HepG2 (cell line): ENCODE measurements around the gene PREX1. TPM values are rescaled to one million over a fixed set of nuclear protein-coding genes. Genes with fewer than 3 reads are reported as not detected.

ENCODE experiments used
- ATAC-seq: fragments of 200-7000 bp; cut with Tn5 transposase; 3 replicates; pipeline ENCODE4 v1.9.1; 2020; ENCODE audit warnings: mild to moderate bottlenecking, moderate library complexity
- BruUV-seq: library from RNA; stranded (reverse); fragments of 400-500 nt; replicated peaks from 2 replicates; lab custom pipeline; 2021; lab: Mats Ljungman, UMichigan
- CTCF ChIA-PET: fragments of 300-600 bp; formaldehyde crosslinking; extraction: SDS; loops from one replicate; lab custom pipeline; 2021; ENCODE audit warnings: low total read pairs, inconsistent platforms, low intra/inter-chr PET ratio; lab: Yijun Ruan, JAX
- POLR2A ChIA-PET: fragments of 350-600 bp; sonication (Branson Sonifier 250); formaldehyde crosslinking; loops from one replicate; lab custom pipeline; 2020; ENCODE audit warnings: antibody characterized with exemption, inconsistent platforms; lab: Yijun Ruan, JAX
- DNase-seq: peaks from one replicate; pipeline ENCODE4 v3.0.0-alpha.2; 2015; ENCODE audit warnings: low spot score
- FAIRE-seq: peaks from 3 replicates; lab custom pipeline; 2011; peaks lifted over from hg19 to GRCh38; lab: Jason Lieb, UNC
- H2AFZ ChIP-seq: one replicate; pipeline ENCODE4 v1.6.1; 2011; ENCODE audit warnings: low read length, inconsistent platforms
- H3K27ac ChIP-seq: fragments of 300-600 bp; 3 replicates; pipeline ENCODE4 v1.8.0; 2011; ENCODE audit warnings: mixed run types, mild to moderate bottlenecking, mixed read lengths, low read length, inconsistent platforms; ENCODE audit not compliant: insufficient read depth; ENCODE audit errors: extremely low read length
- H3K27me3 ChIP-seq, 2 experiments: fragments of 200-600 bp in 1 of 2; 2 replicates in 1 of 2; 3 replicates in 1 of 2; pipeline versions ENCODE4 v1.6.0 to v1.8.0; 2011; ENCODE audit warnings: low read length in 2 of 2, mild to moderate bottlenecking in 2 of 2, moderate library complexity in 2 of 2, inconsistent platforms in 1 of 2; ENCODE audit not compliant: insufficient read depth in 2 of 2, control insufficient read depth in 1 of 2
- H3K36me3 ChIP-seq, 2 experiments: fragments of 200-600 bp in 1 of 2; replicated peaks in 1 of 2; 2 replicates in 1 of 2; 3 replicates in 1 of 2; pipeline versions ENCODE4 v1.5.1 to v1.8.0; 2011; ENCODE audit warnings: low read length in 2 of 2, inconsistent platforms in 1 of 2; ENCODE audit not compliant: insufficient read depth in 2 of 2, control insufficient read depth in 1 of 2
- H3K4me1 ChIP-seq: 2 replicates; pipeline ENCODE4 v1.5.1; 2012; ENCODE audit warnings: low read length, inconsistent platforms; ENCODE audit not compliant: insufficient read depth
- H3K4me2 ChIP-seq: 2 replicates; pipeline ENCODE4 v1.6.0; 2011; ENCODE audit warnings: low read depth, low read length, inconsistent platforms
- H3K4me3 ChIP-seq, 3 experiments: fragments of 200-600 bp in 1 of 3; sonication (generic), shearing (Covaris generic) in 1 of 3; replicated peaks in 1 of 3; 2 replicates each; pipeline ENCODE4 v1.5.1; 2011 to 2016; ENCODE audit warnings: low read length in 3 of 3, inconsistent platforms in 2 of 3, low read depth in 2 of 3, mild to moderate bottlenecking in 2 of 3, control low read depth in 1 of 3, mixed read lengths in 1 of 3; ENCODE audit not compliant: insufficient read depth in 1 of 3
- H3K79me2 ChIP-seq: one replicate; pipeline ENCODE4 v1.6.1; 2011; ENCODE audit warnings: low read length, inconsistent platforms; ENCODE audit not compliant: insufficient read depth
- H3K9ac ChIP-seq: 2 replicates; pipeline ENCODE4 v1.6.0; 2011; ENCODE audit warnings: mild to moderate bottlenecking, low read depth, low read length, inconsistent platforms; ENCODE audit not compliant: insufficient read depth
- H3K9me3 ChIP-seq: 2 replicates; pipeline ENCODE4 v1.5.1; 2012; ENCODE audit warnings: mild to moderate bottlenecking, low read length
- H4K20me1 ChIP-seq: 2 replicates; pipeline ENCODE4 v1.6.0; 2011; ENCODE audit warnings: inconsistent platforms, mild to moderate bottlenecking, low read length, moderate library complexity; ENCODE audit not compliant: insufficient read depth
- ATF7 ChIP-seq, 2 experiments: fragments of 450-650 bp in 1 of 2; sonication (generic) in 1 of 2; formaldehyde crosslinking in 1 of 2; IDR thresholded peaks; 2 replicates each; pipeline versions ENCODE4 v1.4.0 to v1.6.1; 2016 to 2020; ENCODE audit warnings: antibody characterized with exemption in 1 of 2, mild to moderate bottlenecking in 1 of 2, missing genetic modification reagents in 1 of 2
- BRD4 ChIP-seq: sonication (generic); formaldehyde crosslinking; IDR thresholded peaks from 2 replicates; pipeline ENCODE4 v1.4.0; 2020; ENCODE audit warnings: missing genetic modification reagents
- HNRNPL ChIP-seq: fragments of 200-400 bp; formaldehyde crosslinking; IDR thresholded peaks from 2 replicates; pipeline ENCODE4 v1.6.1; 2017; ENCODE audit warnings: mild to moderate bottlenecking, low read depth, low read length
- MYPOP ChIP-seq: sonication (generic); formaldehyde crosslinking; IDR thresholded peaks from 2 replicates; pipeline ENCODE4 v1.8.1; 2023; ENCODE audit warnings: mild to moderate bottlenecking, moderate library complexity, missing genetic modification reagents
- TFAP4 ChIP-seq: sonication (generic); IDR thresholded peaks from 2 replicates; pipeline ENCODE4 v1.6.1; 2016; ENCODE audit warnings: low read depth, borderline replicate concordance
- ZNF687 ChIP-seq: sonication (generic); formaldehyde crosslinking; IDR thresholded peaks from 2 replicates; pipeline ENCODE4 v1.5.1; 2020; ENCODE audit warnings: mild to moderate bottlenecking, missing genetic modification reagents, moderate library complexity
- WGBS: methylation state at CpG from one replicate; pipeline ENCODE4 v1.1.6; 2017; ENCODE audit warnings: low lambda C conversion rate; 5-methylcytosine and 5-hydroxymethylcytosine counted together
- in situ Hi-C: cut with HindIII; loops from 2 replicates; pipeline ENCODE4 v1.10.0; 2017; ENCODE audit warnings: low pct_unique_long_range_greater_than_20kb; ENCODE audit not compliant: extremely low pct_ligation_motif_present
- intact Hi-C: fragments of 100-400 bp; cut with micrococcal nuclease; formaldehyde crosslinking; loops from one replicate; pipeline ENCODE4 v1.10.0; 2022; ENCODE audit not compliant: unreplicated experiment
- polyA plus RNA-seq, 8 experiments: library from polyadenylated mRNA; depleted of rRNA in 3 of 8; stranded (reverse) in 7 of 8; unstranded in 1 of 8; fragments of >200 nt; fragmentation: Illumina TruSeq in 4 of 8; extraction: Trizol in 4 of 8; gene quantifications; 2 replicates each; pipeline versions ENCODE4 v1.2.1 to v1.2.3, GENCODE V29; 2011 to 2016; ENCODE audit warnings: low read depth in 4 of 8, missing spikeins in 1 of 8, mixed read lengths in 1 of 8; ENCODE audit not compliant: insufficient read depth in 1 of 8
- total RNA-seq, 5 experiments: library from RNA; depleted of rRNA; stranded (reverse); fragments of >200 nt; fragmentation: Illumina TruSeq; extraction: Trizol; gene quantifications; 2 replicates each; pipeline ENCODE4 v1.2.3, GENCODE V29; 2016; ENCODE audit warnings: low read depth in 1 of 5
- TF ChIP-seq, protein P1 (sequence below): sonication (generic); formaldehyde crosslinking; IDR thresholded peaks from one replicate; pipeline ENCODE4 v1.5.1; 2020; ENCODE audit warnings: mild to moderate bottlenecking, missing genetic modification reagents; ENCODE audit errors: not compliant biosample characterization

The PREX1 gene
- total and polyA plus RNA-seq, 2 of the 13 experiments (the other 11 are each of a cell fraction or from before 2014, with no cell fraction given): 0.02 to 0.04 TPM

DNA sequence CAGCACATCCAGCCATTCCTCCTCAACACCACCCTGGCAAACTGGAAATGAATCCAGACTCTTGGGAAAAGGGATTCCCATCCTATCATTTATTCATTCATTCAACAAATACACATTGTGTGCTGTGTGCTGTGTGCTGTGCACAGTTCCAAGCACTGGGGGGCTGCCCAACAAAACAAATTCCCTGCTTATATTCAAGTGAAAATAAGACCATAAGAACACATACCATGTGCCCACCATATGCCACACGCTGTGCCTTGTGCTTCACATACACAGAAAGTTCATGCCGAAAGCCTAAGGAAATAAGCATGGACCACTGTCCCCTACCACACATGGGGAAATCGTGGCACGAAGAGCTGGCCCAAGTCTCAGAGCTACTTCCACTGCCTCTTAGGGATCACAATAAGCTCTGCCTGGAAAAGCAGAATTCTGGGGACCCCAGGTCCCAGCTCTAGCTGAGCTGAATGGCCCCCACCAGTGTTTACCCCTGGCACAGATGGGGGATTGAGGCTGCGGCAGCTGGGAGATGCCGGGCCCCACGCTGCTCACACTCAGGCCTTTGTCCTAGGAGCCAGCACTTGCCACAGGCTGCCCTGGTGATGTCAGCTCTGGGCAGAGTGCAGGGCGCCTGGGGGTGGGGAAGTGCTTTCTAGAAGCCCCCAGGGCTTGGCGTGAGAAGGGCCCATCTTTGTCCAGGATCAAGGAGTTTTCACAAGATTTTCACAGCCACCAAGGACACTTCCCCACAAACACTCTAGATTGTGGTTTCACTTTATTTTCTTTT is 99.6 kb downstream of the PREX1 start:
- H3K9me3 ChIP-seq: no peaks in the 10 kb centered on the region
- no peak overlapping the region for H3K4me2 ChIP-seq
- H3K27ac ChIP-seq: no peak overlapping the region
- CTCF ChIA-PET: no interaction called here
- H3K9ac ChIP-seq: no peak overlapping the region
- POLR2A ChIA-PET: no interaction called here
- WGBS: 33% methylated on average over 9 of the region's 9 CpGs
- H3K4me3 ChIP-seq: no peak overlapping the region
- no peaks in the 10 kb centered on the region for H3K36me3 ChIP-seq
- in situ Hi-C loops (no loop called here), intact Hi-C loops (no loop called here)
- H3K79me2 ChIP-seq: no peaks in the 10 kb centered on the region
- DNase-seq (no peak), FAIRE-seq (no peak), ATAC-seq (no peak)
- H3K4me1 ChIP-seq: peaks cover 12% of the 10 kb centered on the region
- BruUV-seq: no TSS peak
- H4K20me1 ChIP-seq: no peaks in the 10 kb centered on the region
- no peak overlapping the region for H2AFZ ChIP-seq
- H3K27me3 ChIP-seq: peaks cover 0 to 11% of the 10 kb centered on the region in 2 experiments; a peak in 2 of 5 replicates
- TF ChIP-seq, protein P1, sequence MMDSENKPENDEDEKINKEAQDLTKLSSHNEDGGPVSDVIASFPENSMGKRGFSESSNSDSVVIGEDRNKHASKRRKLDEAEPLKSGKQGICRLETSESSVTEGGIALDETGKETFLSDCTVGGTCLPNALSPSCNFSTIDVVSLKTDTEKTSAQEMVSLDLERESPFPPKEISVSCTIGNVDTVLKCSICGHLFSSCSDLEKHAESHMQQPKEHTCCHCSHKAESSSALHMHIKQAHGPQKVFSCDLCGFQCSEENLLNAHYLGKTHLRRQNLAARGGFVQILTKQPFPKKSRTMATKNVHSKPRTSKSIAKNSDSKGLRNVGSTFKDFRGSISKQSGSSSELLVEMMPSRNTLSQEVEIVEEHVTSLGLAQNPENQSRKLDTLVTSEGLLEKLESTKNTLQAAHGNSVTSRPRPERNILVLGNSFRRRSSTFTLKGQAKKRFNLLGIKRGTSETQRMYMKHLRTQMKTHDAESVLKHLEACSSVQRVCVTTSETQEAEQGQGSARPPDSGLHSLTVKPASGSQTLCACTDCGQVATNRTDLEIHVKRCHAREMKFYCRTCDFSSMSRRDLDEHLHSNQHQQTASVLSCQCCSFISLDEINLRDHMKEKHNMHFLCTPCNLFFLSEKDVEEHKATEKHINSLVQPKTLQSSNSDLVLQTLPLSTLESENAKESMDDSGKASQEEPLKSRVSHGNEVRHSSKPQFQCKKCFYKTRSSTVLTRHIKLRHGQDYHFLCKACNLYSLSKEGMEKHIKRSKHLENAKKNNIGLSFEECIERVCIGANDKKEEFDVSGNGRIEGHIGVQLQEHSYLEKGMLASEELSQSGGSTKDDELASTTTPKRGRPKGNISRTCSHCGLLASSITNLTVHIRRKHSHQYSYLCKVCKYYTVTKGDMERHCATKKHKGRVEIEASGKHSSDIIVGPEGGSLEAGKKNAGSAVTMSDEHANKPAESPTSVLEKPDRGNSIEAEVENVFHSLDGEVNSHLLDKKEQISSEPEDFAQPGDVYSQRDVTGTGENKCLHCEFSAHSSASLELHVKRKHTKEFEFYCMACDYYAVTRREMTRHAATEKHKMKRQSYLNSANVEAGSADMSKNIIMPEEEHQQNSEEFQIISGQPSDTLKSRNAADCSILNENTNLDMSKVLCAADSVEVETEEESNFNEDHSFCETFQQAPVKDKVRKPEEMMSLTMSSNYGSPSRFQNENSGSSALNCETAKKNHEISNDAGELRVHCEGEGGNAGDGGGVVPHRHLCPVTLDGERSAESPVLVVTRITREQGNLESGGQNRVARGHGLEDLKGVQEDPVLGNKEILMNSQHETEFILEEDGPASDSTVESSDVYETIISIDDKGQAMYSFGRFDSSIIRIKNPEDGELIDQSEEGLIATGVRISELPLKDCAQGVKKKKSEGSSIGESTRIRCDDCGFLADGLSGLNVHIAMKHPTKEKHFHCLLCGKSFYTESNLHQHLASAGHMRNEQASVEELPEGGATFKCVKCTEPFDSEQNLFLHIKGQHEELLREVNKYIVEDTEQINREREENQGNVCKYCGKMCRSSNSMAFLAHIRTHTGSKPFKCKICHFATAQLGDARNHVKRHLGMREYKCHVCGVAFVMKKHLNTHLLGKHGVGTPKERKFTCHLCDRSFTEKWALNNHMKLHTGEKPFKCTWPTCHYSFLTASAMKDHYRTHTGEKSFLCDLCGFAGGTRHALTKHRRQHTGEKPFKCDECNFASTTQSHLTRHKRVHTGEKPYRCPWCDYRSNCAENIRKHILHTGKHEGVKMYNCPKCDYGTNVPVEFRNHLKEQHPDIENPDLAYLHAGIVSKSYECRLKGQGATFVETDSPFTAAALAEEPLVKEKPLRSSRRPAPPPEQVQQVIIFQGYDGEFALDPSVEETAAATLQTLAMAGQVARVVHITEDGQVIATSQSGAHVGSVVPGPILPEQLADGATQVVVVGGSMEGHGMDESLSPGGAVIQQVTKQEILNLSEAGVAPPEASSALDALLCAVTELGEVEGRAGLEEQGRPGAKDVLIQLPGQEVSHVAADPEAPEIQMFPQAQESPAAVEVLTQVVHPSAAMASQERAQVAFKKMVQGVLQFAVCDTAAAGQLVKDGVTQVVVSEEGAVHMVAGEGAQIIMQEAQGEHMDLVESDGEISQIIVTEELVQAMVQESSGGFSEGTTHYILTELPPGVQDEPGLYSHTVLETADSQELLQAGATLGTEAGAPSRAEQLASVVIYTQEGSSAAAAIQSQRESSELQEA (CRISPR knock-in tag): no peak
- TF ChIP-seq TFAP4 (0 out of 2 replicates have a peak, but pooled peaks have one; percentile 14), MYPOP (no peak), HNRNPL (peak; percentile 85; the same call in 1 of the 2 replicates), BRD4 (CRISPR knock-in tag) (no peak), ZNF687 (CRISPR knock-in tag) (peak; percentile 30), ATF7 (IDR thresholded peaks at IDR 0.05) (no peak), ATF7 (CRISPR knock-in tag; IDR thresholded peaks at IDR 0.05) (0 out of 2 replicates have a peak, but pooled peaks have one; percentile 40)
